HG03469 (cell line): ENCODE data around the gene APOBR.

ENCODE experiments used
- ATAC-seq: cut with Tn5 transposase; IDR thresholded peaks from one replicate; pipeline ENCODE4 v1.9.1; 2021; ENCODE audit warnings: mild to moderate bottlenecking, moderate library complexity, moderate number of reproducible peaks; ENCODE audit not compliant: unreplicated experiment

APOBR gene

GRCh38 chr16:28548306-28548802 is 53.9 kb downstream of the APOBR start:
- no peak for ATAC-seq
